ENCODE measurements around the gene PIK3R6.
"Not testable (repeated sequence)": the region's sequence is repeated elsewhere in the genome, so short reads cannot be mapped to it uniquely, and the experiment has no call there.

Gene PIK3R6

GRCh38 chr17:8823279-8823678, 44.2 kb downstream of the PIK3R6 start:
- no peak for DNase-seq

- DNase-seq: no peak
Observed at GRCh38 chr17:8822401-8823035, 45.0 kb downstream of the PIK3R6 start.

GRCh38 chr17:8821446-8822105, 45.9 kb downstream of the PIK3R6 start:
- no peak for DNase-seq

- DNase-seq: no peak
Observed at GRCh38 chr17:8820311-8821010, 47.0 kb downstream of the PIK3R6 start.

- no peak for DNase-seq
Observed at GRCh38 chr17:8818654-8819330, 48.7 kb downstream of the PIK3R6 start.

GRCh38 chr17:8818047-8818446, 49.4 kb downstream of the PIK3R6 start:
- no peak for DNase-seq

GRCh38 chr17:8806926-8807550, 60.4 kb downstream of the PIK3R6 start:
- DNase-seq: no peak

GRCh38 chr17:8806253-8806925, 61.1 kb downstream of the PIK3R6 start:
- DNase-seq: no peak

GRCh38 chr17:8805396-8805795, 62.1 kb downstream of the PIK3R6 start:
- DNase-seq: not testable (repeated sequence)

- no peak for DNase-seq
Observed at GRCh38 chr17:8803531-8804420, 63.7 kb downstream of the PIK3R6 start.

- DNase-seq: no peak
Observed at GRCh38 chr17:8801135-8801840, 66.2 kb downstream of the PIK3R6 start.

- DNase-seq: no peak
Observed at GRCh38 chr17:8800656-8801055, 66.8 kb downstream of the PIK3R6 start.

GRCh38 chr17:8799570-8800212, 67.8 kb downstream of the PIK3R6 start:
- DNase-seq: no peak

- no peak for DNase-seq
Observed at GRCh38 chr17:8798846-8799569, 68.5 kb downstream of the PIK3R6 start, which contains the start of gene MFSD6L. MFSD6L (minus strand) TSS chr17:8799365; CDS start chr17:8799120, 245 bp downstream.

- DNase-seq: no peak
Observed at GRCh38 chr17:8798176-8798845, 69.2 kb downstream of the PIK3R6 start.

GRCh38 chr17:8797621-8798175, 69.8 kb downstream of the PIK3R6 start:
- DNase-seq: no peak

- no peak for DNase-seq
Observed at GRCh38 chr17:8794636-8795035, 72.8 kb downstream of the PIK3R6 start.

- DNase-seq: no peak
Observed at GRCh38 chr17:8793649-8794048, 73.8 kb downstream of the PIK3R6 start.

Data from activated CD4-positive, CD25-positive, alpha-beta regulatory T cell (primary cell).